Karpas-422 (cell line): Measurements from ENCODE around the gene CSTPP1. TPM values are rescaled to one million over a fixed set of nuclear protein-coding genes. Genes with fewer than 3 reads are reported as not detected.
A peak's percentile ranks its signal among the peaks of the same experiment; 100 is the strongest.

ENCODE experiments used
- DNase-seq: peaks from one replicate; pipeline ENCODE4 v3.0.0-alpha.2; 2015
- H2AFZ ChIP-seq: fragments of 200-600 bp; sonication (generic); 2 replicates; pipeline ENCODE4 v1.6.1; 2014; ENCODE audit warnings: antibody characterized with exemption, low read length, mixed read lengths
- H3K27ac ChIP-seq: fragments of 200-600 bp; sonication (generic); 2 replicates; pipeline ENCODE4 v1.5.1; 2014; ENCODE audit warnings: mild to moderate bottlenecking, low read length, moderate library complexity
- H3K27me3 ChIP-seq: fragments of 200-600 bp; sonication (generic); 2 replicates; pipeline ENCODE4 v1.6.1; 2014; ENCODE audit warnings: low read length, mixed read lengths
- H3K36me3 ChIP-seq: fragments of 200-600 bp; sonication (generic); 2 replicates; pipeline ENCODE4 v1.6.1; 2014; ENCODE audit warnings: low read length, mixed read lengths; ENCODE audit not compliant: insufficient read depth
- H3K4me1 ChIP-seq: fragments of 200-600 bp; sonication (generic); 2 replicates; pipeline ENCODE4 v1.6.1; 2014; ENCODE audit warnings: mild to moderate bottlenecking, low read length, mixed read lengths
- H3K4me2 ChIP-seq: fragments of 200-600 bp; sonication (generic); 2 replicates; pipeline ENCODE4 v1.6.1; 2014; ENCODE audit warnings: low read length, low read depth, mild to moderate bottlenecking; ENCODE audit not compliant: poor library complexity, severe bottlenecking
- H3K4me3 ChIP-seq: fragments of 200-600 bp; sonication (generic); 2 replicates; pipeline ENCODE4 v1.5.1; 2014; ENCODE audit warnings: mild to moderate bottlenecking, antibody characterized with exemption, low read length, mixed read lengths
- H3K79me2 ChIP-seq: fragments of 200-600 bp; sonication (generic); 2 replicates; pipeline ENCODE4 v1.6.1; 2014; ENCODE audit warnings: mild to moderate bottlenecking, low read length, mixed read lengths
- H3K9ac ChIP-seq: fragments of 200-600 bp; sonication (generic); 2 replicates; pipeline ENCODE4 v1.6.0; 2014; ENCODE audit warnings: low read length
- H3K9me2 ChIP-seq: fragments of 200-600 bp; sonication (generic), shearing (Covaris generic); replicated peaks from 2 replicates; pipeline ENCODE4 v1.6.0; 2014; ENCODE audit warnings: mild to moderate bottlenecking, low read length, moderate library complexity; ENCODE audit not compliant: insufficient read depth
- H3K9me3 ChIP-seq: fragments of 300-700, 200-600 bp; sonication (generic); 2 replicates; pipeline ENCODE4 v1.6.1; 2014; ENCODE audit warnings: low read length, mixed read lengths
- H4K20me1 ChIP-seq: fragments of 200-600 bp; sonication (generic); 2 replicates; pipeline ENCODE4 v1.6.1; 2014; ENCODE audit warnings: mild to moderate bottlenecking, antibody characterized with exemption, low read length, low read depth; ENCODE audit not compliant: insufficient read depth
- total RNA-seq: library from RNA; depleted of rRNA; stranded (reverse); fragments of >200 nt; shearing (Covaris generic); gene quantifications from 2 replicates; pipeline ENCODE4 v1.2.3, GENCODE V29; 2014; ENCODE audit warnings: low replicate concordance

The CSTPP1 gene
- total RNA-seq, 1 experiment from 2014 or later = 78.4 TPM

DNA sequence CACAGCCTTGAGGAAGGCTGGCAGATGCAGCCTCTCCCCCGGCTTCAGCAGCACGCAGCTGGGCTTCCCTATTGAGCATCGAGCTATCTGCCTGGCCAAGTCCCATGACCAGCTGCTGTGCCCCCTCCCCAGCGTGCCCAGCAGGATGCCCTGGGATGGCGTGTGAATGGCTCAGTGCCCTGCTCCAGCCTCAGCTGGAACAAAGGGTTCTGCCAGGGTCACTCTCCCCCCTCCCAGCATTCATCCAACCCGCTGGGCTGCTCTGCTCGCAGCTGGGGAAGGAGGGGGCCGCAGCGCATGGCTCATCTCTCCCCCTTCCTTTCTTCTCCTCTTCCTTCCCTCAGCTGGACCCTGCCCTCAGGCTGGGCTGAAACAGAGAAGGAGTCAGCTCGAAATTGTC is 32.7 kb upstream of the CSTPP1 start:
- Histone ChIP-seq H3K79me2 (no peaks in the 10 kb centered on the region), H2AFZ (no peak overlapping the region), H3K4me2 (no peak overlapping the region), H3K27ac (no peak overlapping the region; the same call in 1 of the 2 replicates), H4K20me1 (no peaks in the 10 kb centered on the region), H3K36me3 (no peaks in the 10 kb centered on the region), H3K9me3 (no peaks in the 10 kb centered on the region), H3K4me1 (peaks cover 13% of the 10 kb centered on the region), H3K4me3 (no peak overlapping the region), H3K27me3 (no peaks in the 10 kb centered on the region), H3K9ac (peak overlapping the region; percentile 39; the same call in 1 of the 2 replicates), H3K9me2 (no peaks in the 10 kb centered on the region)
- DNase-seq = no peak

DNA sequence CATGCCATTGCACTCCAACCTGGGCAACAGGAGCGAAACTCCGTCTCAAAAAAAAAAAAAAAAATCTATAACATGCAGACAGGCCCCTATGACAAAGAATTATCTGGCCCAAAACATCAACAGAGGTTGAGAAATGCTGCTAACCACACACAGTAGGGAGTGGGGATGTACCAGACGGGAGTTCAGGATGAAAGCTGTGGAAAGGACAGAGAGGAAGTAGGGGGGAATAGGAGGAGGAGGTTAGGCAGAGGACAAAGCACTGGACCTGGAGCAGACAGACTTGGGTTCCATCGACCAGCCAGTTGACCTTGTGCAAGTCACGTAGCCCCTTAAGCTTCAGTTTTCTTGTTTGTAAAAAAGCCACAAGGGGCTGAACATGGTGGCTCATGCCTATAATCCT is 30.8 kb upstream of the CSTPP1 start:
- H3K9me2 ChIP-seq = no peaks in the 10 kb centered on the region
- no peaks in the 10 kb centered on the region for H3K9me3 ChIP-seq
- H3K27ac ChIP-seq = no peak overlapping the region
- H3K36me3 ChIP-seq = no peaks in the 10 kb centered on the region
- H2AFZ ChIP-seq = no peak overlapping the region
- DNase-seq = no peak
- H3K9ac ChIP-seq = no peak overlapping the region
- H3K4me2 ChIP-seq = no peak overlapping the region
- H3K4me3 ChIP-seq = no peak overlapping the region
- H3K4me1 ChIP-seq = peaks cover 13% of the 10 kb centered on the region
- no peaks in the 10 kb centered on the region for H3K79me2 ChIP-seq
- H3K27me3 ChIP-seq = no peaks in the 10 kb centered on the region
- H4K20me1 ChIP-seq = no peaks in the 10 kb centered on the region

DNA sequence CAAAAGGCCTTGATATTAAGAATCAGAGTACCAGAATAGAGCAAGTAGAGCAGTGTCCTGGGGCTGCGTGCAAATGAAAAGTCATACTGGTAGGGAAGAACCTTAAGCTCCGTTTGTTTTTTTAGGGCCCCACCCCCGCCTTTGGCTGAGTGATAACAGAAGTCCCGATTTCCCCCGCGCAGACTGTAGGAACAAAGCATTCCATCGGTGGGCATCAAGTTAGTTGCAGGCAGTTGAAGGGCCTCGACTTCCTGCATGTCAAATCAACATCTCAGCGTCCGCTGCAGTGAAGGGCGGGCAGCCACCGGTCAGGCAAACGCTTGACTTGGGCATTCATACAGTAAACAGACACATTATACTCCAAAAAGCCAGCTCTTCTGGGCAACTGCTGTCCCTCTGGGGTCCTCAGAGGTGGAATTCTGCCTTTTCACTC is 29.9 kb upstream of the CSTPP1 start:
- Histone ChIP-seq H3K4me1 (peaks cover 13% of the 10 kb centered on the region), H3K27me3 (no peaks in the 10 kb centered on the region), H2AFZ (peak overlapping the region; percentile 8; the same call in 1 of the 2 replicates), H3K9me3 (no peaks in the 10 kb centered on the region), H3K4me3 (no peak overlapping the region), H3K79me2 (no peaks in the 10 kb centered on the region), H3K27ac (no peak overlapping the region), H3K9me2 (no peaks in the 10 kb centered on the region), H3K4me2 (no peak overlapping the region), H3K36me3 (no peaks in the 10 kb centered on the region), H3K9ac (no peak overlapping the region), H4K20me1 (no peaks in the 10 kb centered on the region)
- no peak for DNase-seq

DNA sequence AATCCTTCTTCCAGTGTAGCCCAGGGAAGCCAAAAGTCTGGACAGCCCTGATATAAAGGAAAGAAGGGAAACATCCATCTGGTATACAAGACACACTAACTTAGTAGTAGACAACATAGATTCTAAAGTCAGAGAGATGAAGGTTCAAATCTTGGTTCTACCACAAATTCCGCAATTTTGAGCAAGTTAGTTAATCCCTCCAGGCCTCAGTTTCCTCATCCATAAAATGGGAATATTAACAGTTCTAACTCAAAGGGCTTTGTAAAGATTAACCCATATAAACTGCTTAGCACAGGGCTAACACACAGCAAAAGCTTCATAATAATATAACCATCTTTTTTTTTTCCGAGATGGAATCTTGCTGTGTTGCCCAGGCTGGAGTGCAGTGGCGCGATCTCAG is 29.0 kb upstream of the CSTPP1 start:
- H3K9me3 ChIP-seq = no peaks in the 10 kb centered on the region
- DNase-seq = no peak
- no peak overlapping the region for H3K27ac ChIP-seq
- no peak overlapping the region for H3K4me3 ChIP-seq
- no peaks in the 10 kb centered on the region for H3K27me3 ChIP-seq
- H2AFZ ChIP-seq = no peak overlapping the region
- no peak overlapping the region for H3K9ac ChIP-seq
- H3K79me2 ChIP-seq = no peaks in the 10 kb centered on the region
- H3K4me1 ChIP-seq = peaks cover 16% of the 10 kb centered on the region
- no peak overlapping the region for H3K4me2 ChIP-seq
- H3K36me3 ChIP-seq = no peaks in the 10 kb centered on the region
- H3K9me2 ChIP-seq = no peaks in the 10 kb centered on the region
- no peaks in the 10 kb centered on the region for H4K20me1 ChIP-seq

DNA sequence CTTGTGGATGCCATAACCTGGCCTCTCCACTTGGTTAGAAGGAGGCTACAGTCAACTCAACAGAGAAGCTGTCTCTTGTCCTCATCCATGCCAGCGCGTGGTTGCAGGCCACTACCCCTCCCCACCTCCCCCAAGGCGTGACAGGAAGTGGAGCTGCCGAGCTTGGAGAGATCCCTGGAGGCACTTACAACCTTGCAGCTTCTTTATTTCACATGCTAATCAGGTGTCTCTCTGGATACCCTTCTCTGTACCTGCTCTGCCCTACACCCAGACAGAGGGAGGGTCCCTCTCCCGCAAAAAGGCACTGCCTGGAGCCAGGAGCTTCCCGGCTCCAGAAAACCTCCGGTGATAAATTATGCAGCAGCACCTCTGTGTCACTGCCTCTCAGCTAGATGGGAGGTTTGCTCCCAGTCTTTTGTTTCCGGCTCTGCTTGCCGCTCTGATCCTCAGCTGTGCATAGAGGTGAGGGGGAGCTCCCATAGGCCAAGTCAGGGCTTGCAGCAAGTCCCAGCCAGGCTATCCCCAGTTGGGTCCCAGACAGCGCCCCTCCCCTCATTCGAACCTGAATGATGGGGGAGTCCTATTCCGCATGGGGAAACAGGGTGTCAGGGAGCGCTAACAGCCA is 23.9 kb upstream of the CSTPP1 start:
- no peak overlapping the region for H3K9ac ChIP-seq
- H3K9me2 ChIP-seq = no peaks in the 10 kb centered on the region
- H2AFZ ChIP-seq = no peak overlapping the region
- H4K20me1 ChIP-seq = 0 out of 2 replicates have a peak, but pooled peaks cover 3% of the 10 kb centered on the region
- H3K4me1 ChIP-seq = peaks cover 40% of the 10 kb centered on the region
- no peaks in the 10 kb centered on the region for H3K27me3 ChIP-seq
- H3K79me2 ChIP-seq = no peaks in the 10 kb centered on the region
- no peak overlapping the region for H3K4me3 ChIP-seq
- H3K27ac ChIP-seq = no peak overlapping the region
- H3K9me3 ChIP-seq = no peaks in the 10 kb centered on the region
- H3K36me3 ChIP-seq = no peaks in the 10 kb centered on the region
- peak; percentile 59 for DNase-seq
- peak overlapping the region; percentile 19 for H3K4me2 ChIP-seq

DNA sequence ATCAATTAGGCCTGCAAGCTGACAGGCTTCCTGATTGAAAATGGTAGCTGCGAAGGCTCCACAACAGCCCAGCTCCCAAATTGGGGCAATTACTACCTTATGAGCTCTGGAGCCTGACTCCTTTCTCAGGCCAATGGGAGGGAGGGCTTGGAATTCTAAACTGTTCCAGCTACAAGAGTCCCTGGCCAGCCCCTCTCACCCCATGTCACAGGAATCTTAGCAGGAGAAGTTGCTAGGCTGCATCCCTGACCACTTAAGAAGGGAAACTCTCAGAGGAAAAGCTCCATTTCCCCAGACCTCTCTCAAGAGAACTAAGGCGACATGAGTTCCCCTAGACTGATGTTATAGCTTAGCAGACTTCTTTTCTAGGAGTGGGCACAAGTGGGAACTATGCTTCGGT is 23.1 kb upstream of the CSTPP1 start:
- no peak overlapping the region for H3K27ac ChIP-seq
- no peak for DNase-seq
- H3K9me2 ChIP-seq = no peaks in the 10 kb centered on the region
- H3K4me1 ChIP-seq = peaks cover 44% of the 10 kb centered on the region
- H4K20me1 ChIP-seq = 0 out of 2 replicates have a peak, but pooled peaks cover 3% of the 10 kb centered on the region
- no peaks in the 10 kb centered on the region for H3K27me3 ChIP-seq
- no peaks in the 10 kb centered on the region for H3K79me2 ChIP-seq
- no peak overlapping the region for H2AFZ ChIP-seq
- no peak overlapping the region for H3K4me3 ChIP-seq
- H3K36me3 ChIP-seq = no peaks in the 10 kb centered on the region
- no peak overlapping the region for H3K9ac ChIP-seq
- H3K9me3 ChIP-seq = no peaks in the 10 kb centered on the region
- H3K4me2 ChIP-seq = no peak overlapping the region

DNA sequence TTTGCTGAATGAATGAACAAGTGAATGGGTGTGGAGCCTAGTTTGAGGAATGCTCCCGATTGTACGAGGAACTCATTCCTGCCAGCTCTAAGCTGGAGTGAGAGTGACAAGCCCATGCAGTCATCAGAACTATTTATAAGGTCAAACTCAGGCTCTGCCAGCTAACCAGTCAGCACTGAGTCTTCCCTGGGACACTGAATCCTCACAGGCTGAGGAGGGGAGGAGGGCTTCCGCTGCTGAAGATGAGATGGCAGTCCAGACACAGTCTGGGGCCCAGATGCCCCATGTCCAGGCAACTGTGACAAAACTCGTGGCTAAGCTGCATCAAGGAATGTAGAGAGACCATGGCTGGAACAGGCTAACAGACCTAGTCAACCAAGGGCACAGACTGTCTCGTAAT is 22.2 kb upstream of the CSTPP1 start:
- Histone ChIP-seq H4K20me1 (0 out of 2 replicates have a peak, but pooled peaks cover 3% of the 10 kb centered on the region), H3K4me1 (peaks cover 52% of the 10 kb centered on the region), H3K27me3 (no peaks in the 10 kb centered on the region), H3K79me2 (no peaks in the 10 kb centered on the region), H3K36me3 (no peaks in the 10 kb centered on the region), H3K9me2 (no peaks in the 10 kb centered on the region), H3K9me3 (no peaks in the 10 kb centered on the region), H2AFZ (no peak overlapping the region), H3K27ac (no peak overlapping the region), H3K4me2 (no peak overlapping the region), H3K4me3 (no peak overlapping the region), H3K9ac (no peak overlapping the region)
- no peak for DNase-seq

DNA sequence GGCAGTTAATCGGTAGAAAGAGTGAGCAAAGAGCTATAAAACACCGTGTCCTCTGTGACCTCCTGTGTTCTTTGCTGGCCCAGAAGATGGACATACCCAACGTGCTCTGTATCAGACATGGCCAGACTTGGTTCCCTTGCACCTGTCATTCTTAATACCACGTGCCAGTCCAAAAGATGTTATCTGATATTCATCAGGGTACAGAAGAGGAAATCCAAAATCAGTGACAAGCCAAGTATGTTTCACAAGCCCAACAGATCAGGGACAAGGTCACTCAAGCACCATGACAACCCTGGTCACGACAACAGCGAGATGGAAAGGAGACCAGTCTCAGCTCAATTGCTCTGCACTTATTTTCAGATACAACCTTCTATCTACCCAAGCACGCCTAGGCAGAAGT is 21.7 kb upstream of the CSTPP1 start:
- peaks cover 57% of the 10 kb centered on the region for H3K4me1 ChIP-seq
- H3K4me2 ChIP-seq = no peak overlapping the region
- 0 out of 2 replicates have a peak, but pooled peaks cover 3% of the 10 kb centered on the region for H4K20me1 ChIP-seq
- no peaks in the 10 kb centered on the region for H3K9me2 ChIP-seq
- no peaks in the 10 kb centered on the region for H3K36me3 ChIP-seq
- no peaks in the 10 kb centered on the region for H3K79me2 ChIP-seq
- H3K9me3 ChIP-seq = no peaks in the 10 kb centered on the region
- DNase-seq = no peak
- H3K4me3 ChIP-seq = no peak overlapping the region
- no peak overlapping the region for H3K9ac ChIP-seq
- H2AFZ ChIP-seq = no peak overlapping the region
- H3K27me3 ChIP-seq = no peaks in the 10 kb centered on the region
- H3K27ac ChIP-seq = no peak overlapping the region
